Measurements from ENCODE around the gene JAZF1.

DNA sequence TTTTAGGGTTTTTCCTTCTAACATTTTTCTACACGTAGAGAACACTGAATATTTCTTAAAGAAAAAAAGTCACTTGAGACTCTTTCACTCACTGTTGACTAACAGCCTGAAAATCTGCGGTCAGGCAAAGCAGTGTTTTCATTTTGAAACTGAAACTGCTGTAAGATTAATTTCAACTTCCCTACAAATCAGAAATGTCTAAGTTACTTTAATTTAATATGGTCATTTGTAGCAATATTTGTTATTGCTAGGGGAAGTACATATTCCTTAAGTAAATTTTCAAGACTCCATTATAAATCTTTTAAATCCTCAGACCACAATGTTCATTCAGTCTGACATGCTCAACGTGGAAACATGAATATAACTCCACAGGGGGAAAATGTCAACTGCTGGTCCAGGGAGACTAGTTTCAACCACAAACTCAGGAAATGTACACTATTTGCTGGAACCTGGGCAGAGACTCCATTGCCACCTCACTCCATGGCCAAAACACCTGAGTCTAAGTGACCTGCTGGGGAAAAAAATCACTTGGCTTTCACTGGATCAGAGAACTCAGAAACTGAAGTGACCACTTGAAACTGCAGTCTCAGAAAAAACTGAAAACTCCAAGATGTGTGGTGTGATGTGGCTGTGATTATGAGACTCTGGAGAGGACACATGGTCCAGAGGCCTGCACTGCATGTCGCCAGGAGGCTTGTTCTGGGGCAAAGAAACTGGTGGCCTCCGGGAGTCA, 279.4 kb downstream of the JAZF1 start:
- TF ChIP-seq, protein P1, sequence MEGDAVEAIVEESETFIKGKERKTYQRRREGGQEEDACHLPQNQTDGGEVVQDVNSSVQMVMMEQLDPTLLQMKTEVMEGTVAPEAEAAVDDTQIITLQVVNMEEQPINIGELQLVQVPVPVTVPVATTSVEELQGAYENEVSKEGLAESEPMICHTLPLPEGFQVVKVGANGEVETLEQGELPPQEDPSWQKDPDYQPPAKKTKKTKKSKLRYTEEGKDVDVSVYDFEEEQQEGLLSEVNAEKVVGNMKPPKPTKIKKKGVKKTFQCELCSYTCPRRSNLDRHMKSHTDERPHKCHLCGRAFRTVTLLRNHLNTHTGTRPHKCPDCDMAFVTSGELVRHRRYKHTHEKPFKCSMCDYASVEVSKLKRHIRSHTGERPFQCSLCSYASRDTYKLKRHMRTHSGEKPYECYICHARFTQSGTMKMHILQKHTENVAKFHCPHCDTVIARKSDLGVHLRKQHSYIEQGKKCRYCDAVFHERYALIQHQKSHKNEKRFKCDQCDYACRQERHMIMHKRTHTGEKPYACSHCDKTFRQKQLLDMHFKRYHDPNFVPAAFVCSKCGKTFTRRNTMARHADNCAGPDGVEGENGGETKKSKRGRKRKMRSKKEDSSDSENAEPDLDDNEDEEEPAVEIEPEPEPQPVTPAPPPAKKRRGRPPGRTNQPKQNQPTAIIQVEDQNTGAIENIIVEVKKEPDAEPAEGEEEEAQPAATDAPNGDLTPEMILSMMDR (IDR thresholded peaks at IDR 0.05; ENCODE audit: insufficient read depth, low read length) = no peak
- TF ChIP-seq GABPA (IDR thresholded peaks at IDR 0.05; ENCODE audit: low read depth) (no peak), POLR2AphosphoS5 (IDR thresholded peaks at IDR 0.05; ENCODE audit: low read depth) (no peak)
- TF ChIP-seq, protein P2, sequence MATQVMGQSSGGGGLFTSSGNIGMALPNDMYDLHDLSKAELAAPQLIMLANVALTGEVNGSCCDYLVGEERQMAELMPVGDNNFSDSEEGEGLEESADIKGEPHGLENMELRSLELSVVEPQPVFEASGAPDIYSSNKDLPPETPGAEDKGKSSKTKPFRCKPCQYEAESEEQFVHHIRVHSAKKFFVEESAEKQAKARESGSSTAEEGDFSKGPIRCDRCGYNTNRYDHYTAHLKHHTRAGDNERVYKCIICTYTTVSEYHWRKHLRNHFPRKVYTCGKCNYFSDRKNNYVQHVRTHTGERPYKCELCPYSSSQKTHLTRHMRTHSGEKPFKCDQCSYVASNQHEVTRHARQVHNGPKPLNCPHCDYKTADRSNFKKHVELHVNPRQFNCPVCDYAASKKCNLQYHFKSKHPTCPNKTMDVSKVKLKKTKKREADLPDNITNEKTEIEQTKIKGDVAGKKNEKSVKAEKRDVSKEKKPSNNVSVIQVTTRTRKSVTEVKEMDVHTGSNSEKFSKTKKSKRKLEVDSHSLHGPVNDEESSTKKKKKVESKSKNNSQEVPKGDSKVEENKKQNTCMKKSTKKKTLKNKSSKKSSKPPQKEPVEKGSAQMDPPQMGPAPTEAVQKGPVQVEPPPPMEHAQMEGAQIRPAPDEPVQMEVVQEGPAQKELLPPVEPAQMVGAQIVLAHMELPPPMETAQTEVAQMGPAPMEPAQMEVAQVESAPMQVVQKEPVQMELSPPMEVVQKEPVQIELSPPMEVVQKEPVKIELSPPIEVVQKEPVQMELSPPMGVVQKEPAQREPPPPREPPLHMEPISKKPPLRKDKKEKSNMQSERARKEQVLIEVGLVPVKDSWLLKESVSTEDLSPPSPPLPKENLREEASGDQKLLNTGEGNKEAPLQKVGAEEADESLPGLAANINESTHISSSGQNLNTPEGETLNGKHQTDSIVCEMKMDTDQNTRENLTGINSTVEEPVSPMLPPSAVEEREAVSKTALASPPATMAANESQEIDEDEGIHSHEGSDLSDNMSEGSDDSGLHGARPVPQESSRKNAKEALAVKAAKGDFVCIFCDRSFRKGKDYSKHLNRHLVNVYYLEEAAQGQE (IDR thresholded peaks at IDR 0.05; ENCODE audit: insufficient replicate concordance, low read depth) = no peak

Measured in HL-60 (cell line).